Body of pancreas (tissue), 4 donors: ENCODE results near the gene FARS2. TPM values are rescaled to one million over a fixed set of nuclear protein-coding genes. Genes with fewer than 3 reads are reported as not detected.

ENCODE experiments used
- ATAC-seq: fragments of 150-250 bp; one replicate; pipeline ENCODE4 v1.9.1; 2016
- DNase-seq, 4 donors: peaks; one replicate each; pipeline ENCODE4 v3.0.0-alpha.2; 2019
- H3K27ac ChIP-seq, 4 donors: fragments of 200-600 bp; sonication (generic); 1 replicate in 3 of 4; 2 replicates in 1 of 4; pipeline versions ENCODE4 v1.5.1 to v1.6.1; 2016 to 2019; ENCODE audit warnings: mild to moderate bottlenecking in 1 of 4, mixed read lengths in 1 of 4, moderate library complexity in 1 of 4
- H3K27me3 ChIP-seq, 2 donors: fragments of 200-600 bp; sonication (generic); one replicate each; pipeline ENCODE4 v1.6.0; 2016; ENCODE audit warnings: mild to moderate bottlenecking in 1 of 2
- H3K36me3 ChIP-seq, 2 donors: fragments of 200-600 bp; sonication (generic); replicated peaks in 1 of 2; 2 replicates each; pipeline ENCODE4 v1.5.1; 2016; ENCODE audit warnings: low read depth in 2 of 2; ENCODE audit not compliant: insufficient read depth in 1 of 2
- H3K4me1 ChIP-seq: fragments of 200-600 bp; sonication (generic); one replicate; pipeline ENCODE4 v1.6.0; 2016
- H3K4me3 ChIP-seq, 2 donors: fragments of 200-600 bp; sonication (generic); 1 replicate in 1 of 2; 2 replicates in 1 of 2; pipeline ENCODE4 v1.5.1; 2016 to 2019
- H3K9me3 ChIP-seq, 3 donors: fragments of 200-600 bp; sonication (generic); 1 replicate in 2 of 3; 2 replicates in 1 of 3; pipeline ENCODE4 v1.5.1; 2016
- CTCF ChIP-seq, 7 experiments: fragments of 450-650 bp in 4 of 7; fragments of 200-600 bp in 3 of 7; sonication (generic) in 3 of 7; IDR thresholded peaks; one replicate each; pipeline ENCODE4 v1.5.1; 2016 to 2019; ENCODE audit warnings: antibody characterized with exemption in 7 of 7
- POLR2A ChIP-seq, 3 donors: fragments of 450-650 bp; IDR thresholded peaks; one replicate each; pipeline ENCODE4 v1.6.1; 2016; ENCODE audit warnings: antibody characterized with exemption in 3 of 3, mild to moderate bottlenecking in 2 of 3
- WGBS, 2 donors: methylation state at CpG; one replicate each; pipeline ENCODE4 v1.1.5; 2017; 5-methylcytosine and 5-hydroxymethylcytosine counted together
- intact Hi-C: fragments of 100-400 bp; cut with DNase I; formaldehyde crosslinking; loops from one replicate; pipeline ENCODE4 v1.15.1; 2023
- total RNA-seq, 2 donors: library from RNA; depleted of rRNA; stranded (reverse); fragments of >200 nt; gene quantifications; one replicate each; pipeline ENCODE4 v1.1.0, GENCODE V29; 2016

FARS2 gene
- total RNA-seq, 2 donors from 2014 or later = 6.5 to 9.6 TPM

DNA sequence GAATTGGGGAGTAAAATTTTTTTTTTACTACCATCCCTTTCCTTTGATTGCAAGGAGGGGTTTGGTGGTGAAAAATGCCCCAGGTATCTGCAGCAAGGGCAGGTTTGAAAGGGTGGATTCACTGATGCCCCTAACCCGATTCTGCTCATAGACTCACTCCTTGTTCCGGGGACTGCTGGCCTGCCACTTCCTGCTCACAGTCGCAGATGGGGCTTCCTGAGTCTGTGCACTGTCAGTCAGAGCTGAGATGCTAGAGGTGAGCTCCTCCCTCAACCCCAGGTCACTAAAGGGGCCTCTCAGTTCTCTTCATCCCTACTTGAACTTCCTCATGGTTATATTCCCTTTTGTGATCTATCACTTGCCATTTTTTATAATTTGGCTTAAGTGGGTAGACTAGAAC is 357.9 kb downstream of the FARS2 start:
- Histone ChIP-seq H3K27ac (no peak overlapping the region), H3K4me3 (no peak overlapping the region), H3K4me1 (no peaks in the 10 kb centered on the region), H3K36me3 (no peaks in the 10 kb centered on the region), H3K9me3 (no peaks in the 10 kb centered on the region), H3K27me3 (no peaks in the 10 kb centered on the region)
- intact Hi-C loops = no loop called here
- WGBS, 2 donors = 81 to 94% methylated on average over 3 of the region's 3 CpGs
- ATAC-seq = no peak
- TF ChIP-seq CTCF (IDR thresholded peaks at IDR 0.05) = no peak
- TF ChIP-seq POLR2A (IDR thresholded peaks at IDR 0.05) = no peak
- no peak for DNase-seq

GRCh38 chr6:5622276-5623005 is 361.1 kb downstream of the FARS2 start:
- H3K9me3 ChIP-seq = no peaks in the 10 kb centered on the region
- no peak overlapping the region for H3K4me3 ChIP-seq
- ATAC-seq = no peak
- WGBS, 2 donors = 80 to 83% methylated on average over 10 of the region's 10 CpGs
- no peak overlapping the region for H3K27ac ChIP-seq
- H3K27me3 ChIP-seq = no peaks in the 10 kb centered on the region
- no peaks in the 10 kb centered on the region for H3K4me1 ChIP-seq
- no peaks in the 10 kb centered on the region for H3K36me3 ChIP-seq
- TF ChIP-seq POLR2A (IDR thresholded peaks at IDR 0.05) (no peak), CTCF (IDR thresholded peaks at IDR 0.05) (no peak)
- no peak for DNase-seq
- intact Hi-C loops = no loop called here

- no peak for TF ChIP-seq CTCF (IDR thresholded peaks at IDR 0.05)
- no peak for TF ChIP-seq POLR2A (IDR thresholded peaks at IDR 0.05)
- no peak for DNase-seq
- H3K36me3 ChIP-seq = no peaks in the 10 kb centered on the region
- H3K4me3 ChIP-seq = no peak overlapping the region
- H3K27me3 ChIP-seq = no peaks in the 10 kb centered on the region
- no peak overlapping the region for H3K27ac ChIP-seq
- intact Hi-C loops = no loop called here
- no peaks in the 10 kb centered on the region for H3K9me3 ChIP-seq
- no peak for ATAC-seq
- no peaks in the 10 kb centered on the region for H3K4me1 ChIP-seq
- 84 to 91% methylated on average over 2 of the region's 2 CpGs for WGBS, 2 donors
Observed at GRCh38 chr6:5623769-5624168, 362.5 kb downstream of the FARS2 start.

DNA sequence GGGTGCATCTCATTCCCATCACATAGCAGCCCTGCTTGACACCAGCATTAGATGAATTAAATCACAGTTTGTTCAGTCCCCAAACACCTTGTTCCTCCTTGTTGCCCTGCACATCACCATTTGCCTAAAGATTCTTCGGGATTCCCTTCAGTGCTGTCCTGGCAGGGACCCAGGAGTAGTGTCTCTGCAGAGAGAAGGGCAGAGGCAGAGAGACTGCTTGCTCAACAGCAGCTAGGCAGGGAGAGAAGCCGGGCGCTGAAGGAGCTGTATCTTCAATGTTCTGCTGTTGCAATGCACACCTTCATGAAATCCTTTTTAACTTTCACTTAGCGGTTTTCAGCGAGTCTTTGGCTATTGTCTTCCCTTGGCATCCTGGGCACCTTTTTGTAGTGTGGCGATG is 362.9 kb downstream of the FARS2 start:
- DNase-seq (no peak), ATAC-seq (no peak)
- Histone ChIP-seq H3K4me3 (no peak overlapping the region), H3K36me3 (no peaks in the 10 kb centered on the region), H3K9me3 (no peaks in the 10 kb centered on the region), H3K27me3 (no peaks in the 10 kb centered on the region), H3K27ac (no peak overlapping the region), H3K4me1 (no peaks in the 10 kb centered on the region)
- intact Hi-C loops = no loop called here
- 90 to 95% methylated on average over 6 of the region's 6 CpGs for WGBS, 2 donors
- TF ChIP-seq POLR2A (IDR thresholded peaks at IDR 0.05) (no peak), CTCF (IDR thresholded peaks at IDR 0.05) (no peak)
